GM06990 (cell line): ENCODE data around the gene TNRC6B.

ENCODE experiments used
- DNase-seq: peaks from one replicate; pipeline ENCODE4 v3.0.0-alpha.2; 2011; ENCODE audit not compliant: insufficient read length; ENCODE audit errors: extremely low read depth
- H3K27me3 ChIP-seq: replicated peaks from 2 replicates; pipeline ENCODE4 v1.6.0; 2011; ENCODE audit warnings: low read length; ENCODE audit not compliant: control insufficient read depth, insufficient read depth
- H3K36me3 ChIP-seq: 2 replicates; pipeline ENCODE4 v1.5.1; 2011; ENCODE audit warnings: low read length; ENCODE audit not compliant: control insufficient read depth, insufficient read depth
- H3K4me3 ChIP-seq: replicated peaks from 2 replicates; pipeline ENCODE4 v1.5.1; 2011; ENCODE audit warnings: low read depth, mild to moderate bottlenecking, control low read depth, low read length
- CTCF ChIP-seq: IDR thresholded peaks from 2 replicates; pipeline ENCODE4 v1.5.1; 2011; ENCODE audit warnings: low read length, control low read depth, mild to moderate bottlenecking, inconsistent platforms; ENCODE audit not compliant: insufficient read depth, poor library complexity, severe bottlenecking

Gene TNRC6B

GRCh38 chr22:40271440-40271839 is 93.7 kb downstream of the TNRC6B start:
- no peak for TF ChIP-seq CTCF
- Histone ChIP-seq H3K4me3 (no peak overlapping the region), H3K36me3 (peaks cover 9% of the 10 kb centered on the region)

GRCh38 chr22:40273319-40273718 is 95.6 kb downstream of the TNRC6B start:
- H3K27me3 ChIP-seq, result no peaks in the 10 kb centered on the region
- peaks cover 5% of the 10 kb centered on the region for H3K36me3 ChIP-seq
- no peak for DNase-seq
- TF ChIP-seq CTCF, result no peak
- H3K4me3 ChIP-seq, result no peak overlapping the region

More at GRCh38 chr22:40271440-40271839, 93.7 kb downstream of the TNRC6B start:
- H3K27me3 ChIP-seq, result no peaks in the 10 kb centered on the region
- no peak for DNase-seq

- DNase-seq, result no peak
- Histone ChIP-seq H3K36me3 (peaks cover 10% of the 10 kb centered on the region), H3K4me3 (no peak overlapping the region), H3K27me3 (no peaks in the 10 kb centered on the region)
- TF ChIP-seq CTCF, result no peak
These were observed 99.5 kb downstream of the TNRC6B start for GRCh38 chr22:40276996-40277823.

GRCh38 chr22:40279017-40279416 is 101.3 kb downstream of the TNRC6B start:
- H3K4me3 ChIP-seq, result no peak overlapping the region
- no peak for DNase-seq
- H3K36me3 ChIP-seq, result peaks cover 7% of the 10 kb centered on the region
- no peak for TF ChIP-seq CTCF
- no peaks in the 10 kb centered on the region for H3K27me3 ChIP-seq

GRCh38 chr22:40281717-40282116 is 104.0 kb downstream of the TNRC6B start:
- TF ChIP-seq CTCF, result no peak
- Histone ChIP-seq H3K27me3 (no peaks in the 10 kb centered on the region), H3K36me3 (peaks cover 8% of the 10 kb centered on the region), H3K4me3 (no peak overlapping the region)
- no peak for DNase-seq
